CD4-positive, alpha-beta T cell treated with Interleukin-17A for 4 hours (primary cell): Measurements from ENCODE around the gene CNKSR3.
A peak's percentile ranks its signal among the peaks of the same experiment; 100 is the strongest.

ENCODE experiments used
- DNase-seq: peaks from one replicate; pipeline ENCODE4 v3.0.0-alpha.2; 2020; ENCODE audit warnings: mixed read lengths

The CNKSR3 gene

DNA sequence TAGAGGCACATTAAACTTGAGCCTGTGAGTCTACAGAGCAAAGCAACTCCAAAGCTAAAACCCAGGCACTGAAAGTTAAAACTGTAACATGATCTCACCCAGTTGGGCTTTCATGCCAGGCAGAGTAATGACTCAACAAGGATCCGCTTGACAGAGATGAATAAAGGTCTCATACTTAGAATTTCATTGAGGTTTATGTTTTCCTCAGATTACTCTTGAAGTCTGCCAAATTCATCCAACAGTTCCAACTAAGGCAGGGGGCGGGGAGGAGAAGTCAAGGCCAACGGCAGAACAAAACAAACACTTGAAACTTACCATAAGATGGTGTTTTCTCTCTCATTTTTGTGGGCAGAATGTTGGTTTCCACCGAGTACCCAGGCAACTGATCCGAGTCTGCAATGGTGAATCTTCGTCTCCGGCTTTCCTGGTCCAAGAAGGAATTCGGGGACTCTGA, 99.8 kb downstream of the CNKSR3 start:
- DNase-seq: no peak

DNA sequence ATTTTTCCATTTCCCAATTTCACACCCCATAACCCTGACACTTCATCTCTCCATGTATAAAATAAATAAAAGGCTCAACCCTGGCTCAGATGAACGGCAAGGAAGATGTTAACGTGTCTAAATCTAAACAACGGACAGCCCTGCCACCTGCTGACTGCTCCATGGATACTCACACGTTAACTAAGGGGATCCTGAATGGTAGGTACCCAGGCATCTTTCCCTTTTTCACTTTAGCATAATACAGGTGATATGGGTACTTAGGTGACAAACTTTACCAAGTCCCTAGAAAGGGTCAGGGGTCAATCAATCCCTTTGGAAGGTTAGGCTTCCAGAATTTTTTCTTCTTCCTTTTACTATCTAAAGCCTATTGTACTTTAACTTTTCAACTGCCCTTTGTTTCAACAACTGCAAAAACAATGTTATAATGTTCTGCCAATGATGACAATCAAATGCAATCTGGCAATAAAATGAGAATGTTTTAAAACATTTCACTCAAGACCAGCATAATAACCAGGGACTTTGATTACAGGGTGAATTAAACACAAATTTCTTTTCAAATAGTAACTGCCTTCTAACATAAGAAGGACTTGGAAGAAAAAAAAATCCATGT, 101.5 kb downstream of the CNKSR3 start:
- DNase-seq: peak; percentile 17

DNA sequence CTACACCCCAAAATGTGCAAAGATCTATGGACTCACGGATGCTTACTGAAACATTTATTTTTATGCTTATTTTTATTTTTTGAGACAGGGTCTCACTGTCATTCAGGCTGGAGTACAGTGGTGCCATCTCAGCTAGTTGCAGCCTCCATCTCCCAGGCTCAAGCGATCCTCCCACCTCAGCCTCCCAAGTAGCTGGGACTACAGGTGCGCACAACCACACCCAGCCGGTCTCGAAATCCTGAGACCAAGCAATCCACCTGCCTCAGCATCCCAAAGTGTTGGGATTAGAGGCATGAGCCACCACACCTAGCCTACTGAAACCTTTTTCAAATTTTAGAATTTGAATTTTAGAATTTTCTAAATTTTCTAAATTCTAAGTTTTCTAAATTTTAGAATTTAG, 103.0 kb downstream of the CNKSR3 start:
- DNase-seq: no peak

DNA sequence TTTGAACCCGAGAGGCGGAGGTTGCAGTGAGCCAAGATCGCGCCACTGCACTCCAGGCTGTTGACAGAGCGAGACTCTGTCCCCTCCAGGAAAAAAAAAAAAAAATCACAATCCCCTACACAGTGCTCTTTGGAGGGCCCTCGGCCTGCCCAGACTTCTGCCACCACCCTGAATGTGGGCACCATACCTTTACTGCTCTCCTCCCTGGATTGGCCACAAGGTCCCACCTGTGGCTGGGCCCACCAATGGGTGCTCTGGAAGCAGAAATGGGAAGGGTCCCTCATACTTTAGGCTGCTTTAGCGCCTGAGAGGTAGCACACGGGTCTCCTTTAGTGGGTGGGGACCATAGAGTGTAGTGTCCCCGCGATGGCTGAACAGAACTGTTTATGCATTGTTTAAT, 103.6 kb downstream of the CNKSR3 start:
- no peak for DNase-seq

DNA sequence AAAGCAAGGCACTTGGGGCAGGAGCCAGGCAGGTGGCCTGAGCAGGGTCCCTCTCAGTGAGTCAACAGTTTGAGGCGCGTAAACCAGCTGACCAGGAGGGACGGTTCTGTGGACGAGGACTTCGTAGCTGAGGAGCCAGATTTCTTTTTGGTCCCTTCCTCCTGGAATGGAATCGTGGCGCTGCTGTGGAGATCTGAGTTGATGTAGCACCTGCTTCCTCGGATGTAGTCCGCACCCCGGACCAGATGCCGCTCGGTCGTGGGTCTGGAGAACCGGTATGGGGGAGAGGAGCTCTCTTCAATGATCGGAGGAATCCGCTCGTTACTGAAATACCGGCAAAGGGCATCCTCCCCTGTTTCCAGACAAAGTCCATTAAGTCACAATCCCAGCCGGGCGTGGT, 104.2 kb downstream of the CNKSR3 start:
- DNase-seq: no peak

DNA sequence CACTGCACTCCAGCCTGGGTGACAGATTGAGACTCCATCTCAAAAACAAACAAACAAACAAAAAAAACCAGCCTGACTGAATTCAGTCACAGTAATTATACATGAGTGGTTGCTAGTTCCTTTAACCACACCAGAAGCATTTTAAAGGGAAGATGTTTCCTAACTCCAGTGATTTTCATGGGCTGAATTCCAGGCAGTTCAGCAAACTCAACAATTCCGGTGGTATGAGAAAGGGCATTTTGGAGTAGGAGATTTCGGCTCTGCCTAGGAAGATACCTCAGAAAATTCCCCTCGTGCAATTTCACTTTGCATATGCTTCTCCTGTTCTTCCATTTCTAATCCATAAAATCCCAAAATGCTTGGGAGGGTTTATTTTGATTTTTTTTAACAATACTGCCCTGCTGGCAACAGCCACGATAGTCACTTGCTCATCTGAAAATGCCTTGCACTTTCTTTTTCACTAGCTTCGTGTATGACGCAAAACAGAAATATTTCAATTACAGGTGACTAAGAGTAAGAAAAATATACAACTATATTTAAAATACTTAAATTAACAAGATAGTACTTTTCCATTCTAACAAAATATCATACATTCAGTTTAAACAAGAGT, 105.6 kb downstream of the CNKSR3 start:
- DNase-seq: no peak

DNA sequence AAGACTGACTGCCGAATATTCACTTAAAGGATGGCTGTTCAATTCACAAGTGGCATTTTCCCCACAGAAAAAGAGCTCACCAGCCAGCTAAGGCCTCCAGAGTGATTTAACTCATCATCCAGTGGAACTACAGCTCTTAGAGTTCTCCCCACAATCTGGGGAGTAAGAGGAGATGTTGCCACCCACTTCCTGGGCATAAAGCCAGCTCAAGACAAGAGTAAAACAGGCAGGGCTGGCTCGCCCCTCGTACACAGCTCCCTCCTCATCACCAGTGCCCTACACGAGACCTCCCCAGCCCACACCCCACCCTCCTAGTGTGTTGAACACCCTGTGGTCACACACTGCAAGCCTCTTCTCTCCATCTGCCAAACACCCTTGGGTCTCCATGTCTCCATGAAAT, 106.7 kb downstream of the CNKSR3 start:
- DNase-seq: no peak

DNA sequence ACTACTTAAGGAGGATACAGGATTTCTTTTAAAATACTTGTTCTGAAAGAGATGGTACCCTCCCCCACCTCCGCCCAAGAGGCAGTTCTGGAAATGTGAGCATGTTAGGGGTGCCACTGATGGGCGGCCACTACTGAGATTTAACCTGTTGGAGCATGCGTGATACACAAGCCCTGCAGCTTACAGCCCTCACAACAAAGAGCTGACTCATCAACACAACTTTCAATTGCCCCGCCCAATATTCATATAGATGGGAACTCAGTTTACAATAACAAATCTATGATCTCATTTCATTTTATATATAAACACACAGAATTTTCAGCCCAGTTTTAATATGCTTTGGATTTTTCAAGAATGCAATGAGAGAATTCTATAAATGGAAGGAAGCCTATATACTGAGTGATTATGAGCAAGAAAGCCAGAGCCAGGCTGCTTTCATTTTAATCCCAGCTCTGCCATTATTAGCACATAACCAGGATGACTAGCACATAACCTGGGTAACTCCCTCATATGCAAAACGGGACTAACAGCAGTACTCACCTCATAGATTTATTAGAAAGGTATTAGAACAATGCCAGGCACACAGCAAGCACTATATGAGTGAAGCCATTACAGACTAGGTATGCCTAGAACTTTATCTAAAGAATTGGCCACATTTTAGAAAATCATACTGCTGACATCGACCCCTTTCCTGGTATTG, 108.3 kb downstream of the CNKSR3 start:
- DNase-seq: no peak

DNA sequence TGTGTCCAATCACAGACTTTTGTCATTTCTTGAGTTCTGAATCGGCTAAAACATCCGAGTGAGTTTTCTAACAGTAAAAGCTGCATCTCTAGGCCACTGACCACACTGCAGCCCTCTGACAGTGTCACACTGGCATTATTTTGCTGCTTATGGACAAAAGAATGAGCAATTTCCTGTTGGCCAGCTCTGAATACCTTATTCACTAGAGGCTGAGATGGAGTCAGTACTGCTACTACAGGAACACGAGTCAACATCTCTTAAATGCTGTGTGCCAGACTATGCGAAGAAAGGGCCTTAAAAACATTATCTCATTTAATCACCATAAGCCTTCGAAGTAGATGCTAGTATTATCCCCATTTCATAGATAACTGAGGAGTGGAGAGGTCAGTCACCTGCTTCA, 111.4 kb downstream of the CNKSR3 start:
- DNase-seq: no peak

DNA sequence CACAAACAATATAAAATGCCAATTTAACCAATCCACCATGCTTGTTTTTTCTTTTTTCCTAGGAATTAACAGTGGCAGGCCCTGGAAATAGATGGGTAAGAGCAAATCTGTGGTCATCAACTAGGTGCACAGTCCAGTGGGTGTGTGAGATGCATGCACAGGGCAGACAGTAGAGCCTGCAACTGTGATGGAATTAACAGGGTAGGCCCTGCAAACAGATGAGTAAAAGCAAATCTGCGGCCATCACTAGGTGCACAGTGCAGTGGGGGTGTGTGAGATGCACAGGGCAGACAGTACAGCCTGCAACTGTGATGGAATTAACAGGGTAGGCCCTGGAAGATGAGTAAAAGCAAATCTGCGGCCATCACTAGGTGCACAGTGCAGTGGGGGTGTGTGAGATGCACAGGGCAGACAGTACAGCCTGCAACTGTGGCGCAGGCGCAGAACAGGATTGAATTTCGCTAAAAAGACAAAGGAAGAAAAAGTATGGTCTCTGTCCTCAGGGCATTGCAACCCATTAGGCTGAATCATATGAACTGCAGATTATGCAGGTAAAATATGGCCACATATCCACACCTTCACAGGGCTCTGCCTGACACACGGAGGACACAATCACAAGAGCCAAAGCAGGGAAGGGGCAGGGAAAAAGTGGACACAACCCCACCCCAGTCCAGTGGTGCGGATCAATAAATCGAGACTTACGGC, 112.8 kb downstream of the CNKSR3 start:
- DNase-seq: no peak

DNA sequence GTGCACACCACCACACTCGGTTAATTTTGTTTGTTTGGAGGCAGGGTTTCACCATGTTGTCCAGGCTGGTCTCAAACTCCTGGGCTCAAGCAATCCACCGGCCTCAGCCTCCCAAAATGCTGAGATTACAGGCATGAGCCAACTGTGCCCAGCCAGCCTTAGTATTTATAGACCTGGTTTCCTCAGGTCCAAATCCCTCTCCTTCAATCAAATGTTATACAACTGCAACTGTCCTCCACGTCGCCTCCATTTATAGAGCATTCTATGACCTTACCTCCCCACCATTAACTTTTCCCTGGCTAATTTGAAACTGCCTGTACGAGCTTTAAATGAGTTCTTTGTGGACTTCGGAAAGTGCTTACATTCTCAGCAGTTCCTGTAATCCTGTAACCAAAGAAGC, 114.6 kb downstream of the CNKSR3 start:
- DNase-seq: no peak

DNA sequence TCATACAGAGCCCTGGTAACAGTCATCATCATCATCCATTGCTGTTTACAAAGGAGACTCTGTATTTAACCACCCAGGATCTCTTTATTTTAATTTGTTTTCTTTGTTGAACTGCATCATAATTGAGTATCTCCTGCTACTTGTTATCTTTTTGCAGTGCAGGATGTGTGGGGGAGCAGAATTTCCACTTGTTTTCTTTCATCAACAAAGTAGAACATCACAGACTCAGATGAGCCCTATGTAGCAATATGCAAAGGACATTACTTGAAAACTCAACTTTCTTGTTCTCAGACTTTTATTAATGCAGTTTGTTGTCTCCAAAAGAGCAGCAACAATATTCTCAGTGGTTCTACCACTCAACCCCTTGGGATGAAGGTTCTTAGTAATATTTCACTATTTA, 115.2 kb downstream of the CNKSR3 start:
- no peak for DNase-seq

DNA sequence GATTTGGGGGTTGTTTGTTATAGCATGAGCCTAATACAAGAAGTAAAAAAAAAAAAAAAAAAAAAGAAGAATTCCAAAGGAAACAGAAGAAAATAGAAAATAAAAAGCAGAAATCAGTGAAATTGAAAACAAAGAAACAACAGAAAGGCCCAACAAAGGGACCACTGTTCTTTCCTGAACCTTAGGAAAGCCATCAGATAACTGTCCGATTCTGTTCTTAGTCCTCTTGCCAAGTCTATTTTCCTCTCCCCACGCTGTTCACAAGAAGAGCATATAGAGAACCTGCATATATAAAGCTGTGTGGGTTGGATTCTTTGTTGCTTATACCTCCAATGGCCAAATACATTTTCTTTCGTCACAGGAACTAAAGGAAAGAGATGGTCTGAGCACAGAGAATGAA, 115.9 kb downstream of the CNKSR3 start:
- DNase-seq: no peak

DNA sequence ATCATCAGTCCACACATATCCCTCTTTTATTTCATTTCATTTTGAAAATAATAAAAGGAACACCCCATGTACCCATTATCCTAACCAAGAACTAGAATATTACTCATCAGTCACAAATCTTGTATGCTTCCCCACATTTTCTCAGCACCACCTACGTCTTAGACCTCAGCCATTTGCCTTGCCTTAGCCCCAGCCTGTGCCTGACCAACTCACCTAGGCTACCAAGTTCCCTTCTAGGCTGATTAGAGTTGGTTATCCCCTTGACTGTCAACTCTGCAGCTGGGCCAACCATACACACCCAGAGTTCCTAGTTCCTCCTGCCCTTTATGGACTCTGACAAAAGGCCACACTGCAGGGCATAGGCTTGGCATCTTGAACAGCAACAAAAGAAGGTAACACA, 120.5 kb downstream of the CNKSR3 start:
- DNase-seq: no peak

DNA sequence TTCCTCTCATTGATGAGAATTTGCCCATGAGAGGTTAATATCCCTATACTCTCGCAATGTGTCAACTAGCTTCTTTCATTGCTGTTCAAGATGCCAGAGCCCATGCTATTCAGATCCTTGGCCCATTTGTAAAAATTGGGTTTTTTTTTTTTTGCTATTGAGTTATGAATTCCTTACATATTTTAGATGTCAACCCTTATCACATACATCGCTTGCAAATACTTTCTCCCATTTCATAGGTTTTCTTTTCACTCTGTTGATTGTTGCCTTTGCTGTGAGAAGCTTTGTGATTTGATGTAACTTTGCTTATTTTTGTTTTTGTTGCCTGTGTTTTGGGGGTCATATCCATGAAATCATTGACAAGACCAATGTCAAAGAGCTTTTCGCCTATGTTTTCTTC, 121.7 kb downstream of the CNKSR3 start:
- no peak for DNase-seq

DNA sequence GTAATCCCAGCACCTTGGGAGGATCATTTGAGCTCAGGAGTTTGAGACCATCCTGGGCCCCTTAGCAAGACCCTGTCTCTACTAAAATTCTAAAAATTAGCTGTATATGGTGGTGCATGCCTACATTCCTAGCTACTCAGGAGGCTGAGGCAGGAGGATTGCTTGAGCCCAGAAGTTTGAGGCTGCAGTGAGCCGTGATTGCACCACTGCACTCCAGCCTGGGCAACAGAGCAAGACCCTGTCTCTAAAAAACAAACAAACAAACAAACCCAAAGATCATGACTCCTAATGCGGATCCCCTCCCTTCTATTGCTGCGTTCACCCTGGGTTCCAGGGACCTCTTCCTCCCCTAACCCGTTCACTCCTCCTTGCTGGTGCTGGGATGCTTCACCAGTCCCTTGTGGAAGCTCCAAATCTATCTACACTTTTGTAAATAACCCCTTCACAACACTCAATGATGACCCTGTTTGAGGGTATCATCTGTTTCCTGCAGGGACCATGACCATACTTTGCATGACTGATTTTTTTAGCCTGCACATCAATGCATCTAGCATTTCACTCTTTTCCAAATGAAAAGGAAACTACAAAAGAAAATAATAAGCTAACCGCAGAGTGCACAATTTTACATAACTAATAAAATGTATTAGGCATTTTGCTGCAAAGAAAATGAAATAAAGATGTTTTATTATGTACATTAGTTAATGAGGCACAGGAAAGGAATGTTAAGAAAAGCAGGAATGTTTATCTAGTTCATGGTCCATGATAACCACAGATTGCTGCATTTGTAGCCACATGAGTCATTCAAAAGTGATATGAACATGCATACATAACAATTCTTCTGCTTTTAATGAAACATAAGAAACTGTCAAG, 123.4 kb downstream of the CNKSR3 start:
- DNase-seq: no peak

DNA sequence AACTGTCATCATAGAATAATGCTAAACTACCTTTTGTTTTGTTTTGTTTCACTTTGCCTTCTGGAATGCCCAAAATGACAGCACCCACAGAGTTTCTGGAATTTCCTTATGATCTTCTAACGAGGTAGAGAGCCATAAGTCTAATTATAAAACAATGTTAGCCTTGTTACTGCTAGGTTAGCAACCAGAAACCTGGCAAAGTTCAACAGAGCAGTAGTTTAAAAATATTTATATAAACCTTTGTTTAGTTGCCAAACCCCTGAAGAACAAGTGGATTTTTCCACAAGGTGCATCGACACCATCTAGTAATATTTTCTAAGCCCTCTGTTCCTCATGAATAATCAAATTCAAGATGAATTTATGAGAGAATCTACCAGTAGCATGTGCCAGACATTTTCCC, 126.3 kb downstream of the CNKSR3 start:
- no peak for DNase-seq

DNA sequence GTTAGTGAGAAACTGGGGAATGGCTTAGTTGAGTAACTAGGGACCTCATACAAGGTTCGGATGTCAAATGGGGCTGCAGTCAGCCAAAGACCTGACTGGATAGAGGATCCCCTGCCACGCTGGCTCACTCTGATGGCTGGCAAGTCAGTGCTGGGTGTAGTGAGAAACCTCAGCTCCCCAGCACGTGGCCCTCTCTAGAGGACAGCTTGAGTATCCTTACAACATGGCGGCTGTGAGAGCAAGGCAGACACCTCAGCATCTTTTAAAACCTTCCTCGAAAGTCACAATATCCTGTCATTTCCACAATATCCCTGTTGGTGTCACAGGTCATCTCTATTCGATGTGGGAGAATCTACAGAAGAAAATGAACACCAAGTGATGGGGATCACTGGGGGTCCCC, 127.2 kb downstream of the CNKSR3 start:
- DNase-seq: no peak

DNA sequence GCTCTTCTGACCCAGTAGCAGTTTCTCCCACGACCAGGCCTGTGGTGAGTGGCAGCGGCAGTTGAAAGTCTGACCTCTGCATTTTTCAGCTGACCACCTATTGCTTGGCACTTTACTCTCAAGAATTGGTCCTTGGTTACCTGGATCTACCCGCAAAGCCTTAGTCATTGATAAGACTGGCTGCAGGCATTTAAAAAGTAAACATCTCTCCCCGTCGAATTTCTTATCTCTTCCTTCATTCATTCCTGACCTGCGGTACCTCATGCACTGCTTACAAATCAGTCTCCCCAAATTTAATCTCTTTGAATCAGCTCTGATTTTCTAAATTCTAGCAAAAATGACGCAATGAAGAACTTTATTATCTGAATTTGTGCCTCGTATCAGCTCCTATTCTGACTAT, 127.7 kb downstream of the CNKSR3 start:
- no peak for DNase-seq

DNA sequence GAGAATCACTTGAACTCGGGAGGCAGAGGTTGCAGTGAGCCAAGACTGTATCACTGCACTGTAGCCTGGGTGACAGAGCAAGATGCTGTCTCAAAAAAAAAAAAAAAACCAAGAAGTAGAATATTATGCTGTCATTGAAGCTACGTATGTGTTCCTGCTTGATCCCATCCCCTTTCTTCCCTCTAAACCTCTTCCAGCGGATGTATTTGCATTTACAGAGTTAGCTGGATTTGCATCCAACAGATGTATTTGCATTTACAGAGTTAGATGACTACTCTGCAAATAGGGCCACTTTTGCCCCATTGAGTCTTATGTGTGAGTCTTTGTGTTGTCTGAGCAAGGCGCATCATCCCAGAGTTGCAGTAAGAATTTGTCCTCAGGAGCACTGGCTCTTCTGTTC, 128.9 kb downstream of the CNKSR3 start:
- no peak for DNase-seq

DNA sequence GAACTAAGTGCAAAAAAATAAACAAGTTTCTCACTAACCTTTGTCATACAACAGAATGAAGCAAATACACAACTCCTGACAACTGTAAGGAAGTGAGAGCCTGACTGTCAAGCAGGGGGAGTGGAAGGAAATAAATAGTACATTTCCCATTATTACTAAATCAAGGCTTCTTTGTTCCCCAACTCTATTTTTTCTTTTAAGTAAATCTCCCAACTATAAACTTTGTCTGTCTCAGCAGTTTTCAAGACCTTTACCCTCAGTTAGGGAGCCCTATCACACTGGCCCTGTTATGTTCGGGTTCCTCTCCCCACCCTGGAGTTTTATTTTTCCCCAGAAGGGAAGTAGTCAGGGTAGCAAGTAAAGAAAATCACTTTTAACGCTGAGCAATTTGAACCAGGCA, 129.7 kb downstream of the CNKSR3 start:
- no peak for DNase-seq

DNA sequence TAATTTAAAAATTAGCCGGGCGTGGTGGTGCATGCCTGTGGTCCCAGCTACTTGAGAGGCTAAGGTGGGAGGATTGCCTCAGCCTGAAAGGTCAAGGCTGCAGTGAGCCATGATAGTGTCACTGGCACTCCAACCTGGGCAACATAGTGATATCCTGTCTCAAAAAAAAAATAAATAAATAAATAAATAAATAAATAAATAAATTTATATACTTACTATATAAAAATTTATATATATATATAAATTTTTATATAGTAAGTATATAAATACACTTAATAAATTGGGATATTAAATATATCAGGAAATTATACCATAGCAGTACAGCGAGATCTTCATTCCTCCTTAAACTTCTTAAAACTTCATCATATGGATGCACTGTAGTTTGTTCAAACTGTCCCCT, 130.9 kb downstream of the CNKSR3 start:
- DNase-seq: no peak

DNA sequence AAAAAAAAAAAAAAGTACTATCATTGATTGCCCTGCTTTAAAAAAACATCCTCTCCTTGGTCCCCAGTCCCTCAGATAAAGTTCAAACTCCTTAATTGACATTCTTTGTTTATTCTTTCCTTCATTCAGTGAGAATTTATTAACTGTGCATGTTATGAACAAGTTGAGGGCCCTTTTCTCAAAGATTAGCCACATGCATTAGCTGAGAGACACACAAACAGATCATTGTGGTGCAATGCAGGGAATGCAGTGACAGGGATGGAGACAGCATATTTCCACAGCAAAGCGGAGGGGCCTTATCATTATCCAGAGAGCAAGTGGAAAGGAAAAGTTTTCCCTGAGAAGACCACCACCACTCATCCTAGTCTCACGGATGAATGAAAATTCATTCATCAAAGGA, 132.0 kb downstream of the CNKSR3 start:
- DNase-seq: no peak
